NCI-H2171 (cell line): ENCODE results near the gene RUNX3.
"Not testable (repeated sequence)": the region's sequence is repeated elsewhere in the genome, so short reads cannot be mapped to it uniquely, and the experiment has no call there.

ENCODE experiments used
- DNase-seq: peaks from one replicate; lab custom pipeline; 2025; lab: John Stamatoyannopoulos, UW

RUNX3 gene

DNA sequence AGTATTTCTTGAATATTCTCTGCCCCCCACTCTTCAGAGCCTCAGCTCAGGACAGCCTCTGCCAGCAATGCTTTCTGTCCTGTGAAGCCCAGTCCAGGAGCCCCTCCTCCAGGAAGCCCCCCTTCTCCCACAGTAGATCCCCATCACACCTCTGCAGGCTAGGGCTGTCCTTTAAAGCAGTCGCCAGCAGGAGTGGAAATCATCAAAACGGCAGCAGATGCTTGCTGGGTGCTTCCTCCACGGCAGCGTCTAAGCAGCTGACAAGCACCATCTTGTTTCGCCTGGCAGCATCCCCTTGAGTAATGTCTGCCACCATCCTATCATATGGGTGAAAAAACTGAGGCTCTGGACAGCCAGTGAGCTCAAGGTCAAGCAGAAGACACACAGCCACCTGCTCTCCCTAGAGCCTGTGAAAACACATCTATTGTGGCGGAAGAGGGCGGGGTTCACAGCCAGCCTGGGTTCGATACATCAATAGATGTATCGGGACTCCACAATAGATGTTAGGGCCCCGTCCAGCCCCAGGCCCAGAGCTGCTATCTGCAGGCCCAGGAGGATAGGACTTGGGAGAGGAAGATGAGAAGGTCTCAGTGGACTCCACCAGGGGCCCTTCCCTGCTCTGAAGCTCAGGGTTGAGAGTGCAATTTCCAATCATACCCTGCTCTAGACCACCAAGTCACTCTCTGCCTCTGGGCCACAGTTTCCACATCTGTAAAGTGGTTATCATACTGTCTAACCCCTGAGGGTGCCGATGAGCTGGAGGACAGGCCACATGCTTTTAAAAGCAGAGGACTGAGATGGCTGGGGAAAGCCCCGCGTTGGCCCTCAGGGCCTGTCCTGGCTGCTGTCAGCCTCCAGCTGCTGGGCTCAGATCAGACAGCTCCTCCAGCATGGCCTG is 17.5 kb downstream of the RUNX3 start:
- DNase-seq = peak; percentile 49

DNA sequence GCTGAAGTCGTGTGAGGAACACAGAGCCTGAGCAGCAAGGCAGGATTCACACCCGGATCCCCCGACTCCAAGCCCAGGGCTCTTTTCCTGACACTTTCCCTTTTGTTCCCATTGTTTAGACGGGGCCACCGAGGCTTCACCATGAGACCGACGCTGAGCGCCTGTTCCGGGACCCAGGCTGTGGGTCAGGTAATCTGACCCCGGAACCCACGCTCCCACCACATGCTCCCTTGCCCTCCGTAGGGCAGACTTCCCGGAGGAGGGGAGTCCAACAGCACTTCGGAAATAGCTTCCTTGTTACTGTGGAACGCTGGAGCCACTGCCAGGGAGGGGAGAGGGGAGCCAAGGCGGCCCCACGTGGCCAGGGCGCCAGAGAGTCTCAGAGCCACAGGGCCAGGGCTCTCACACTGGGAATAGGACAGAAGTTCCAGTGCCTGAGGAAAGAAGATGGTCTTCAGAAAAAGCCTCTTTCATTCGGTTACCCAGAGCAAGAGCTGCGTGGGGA is 18.4 kb downstream of the RUNX3 start:
- no peak for DNase-seq

DNA sequence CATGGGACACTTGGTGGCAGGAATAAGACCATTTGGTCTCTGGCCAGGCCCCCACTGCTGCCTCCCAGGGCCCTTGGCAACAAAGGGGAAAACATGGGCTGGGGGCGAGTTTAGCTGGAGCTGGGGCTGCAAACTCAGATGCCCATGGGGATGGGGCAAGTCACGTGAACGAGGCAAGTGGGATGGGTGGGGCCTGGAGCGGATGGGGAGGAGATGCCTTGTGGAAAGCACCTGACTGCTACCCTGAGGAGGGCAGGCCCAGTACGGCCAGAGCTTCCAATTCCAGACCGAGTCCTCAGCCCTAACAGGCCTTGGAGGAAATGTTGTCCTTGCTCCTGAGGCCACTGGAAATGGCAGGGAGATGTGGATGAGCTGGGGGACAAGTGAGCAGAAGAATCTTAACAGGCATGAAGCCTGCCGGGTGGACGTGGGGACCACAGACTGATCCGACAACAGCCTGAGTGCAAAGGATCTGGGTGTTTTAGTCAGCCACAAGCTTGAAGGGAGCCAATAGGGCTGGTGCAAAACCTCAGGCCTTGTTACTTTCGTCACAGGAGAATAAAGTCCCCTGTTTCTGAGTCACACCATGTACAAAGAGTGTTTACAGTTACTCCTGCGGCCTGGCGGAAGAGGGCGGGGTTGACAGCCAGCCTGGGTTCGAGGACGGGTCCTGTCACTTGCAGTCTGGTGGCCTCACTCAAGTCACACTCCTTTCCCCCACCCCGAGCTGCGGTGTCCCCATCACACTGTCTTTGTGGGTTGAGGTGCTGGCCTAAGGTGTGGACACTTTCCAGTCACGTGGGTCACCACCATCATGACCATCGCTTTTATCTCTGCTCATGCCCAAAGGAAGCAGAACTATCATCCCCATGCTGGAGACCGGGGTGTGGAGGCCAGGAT is 19.1 kb downstream of the RUNX3 start:
- no peak for DNase-seq

DNA sequence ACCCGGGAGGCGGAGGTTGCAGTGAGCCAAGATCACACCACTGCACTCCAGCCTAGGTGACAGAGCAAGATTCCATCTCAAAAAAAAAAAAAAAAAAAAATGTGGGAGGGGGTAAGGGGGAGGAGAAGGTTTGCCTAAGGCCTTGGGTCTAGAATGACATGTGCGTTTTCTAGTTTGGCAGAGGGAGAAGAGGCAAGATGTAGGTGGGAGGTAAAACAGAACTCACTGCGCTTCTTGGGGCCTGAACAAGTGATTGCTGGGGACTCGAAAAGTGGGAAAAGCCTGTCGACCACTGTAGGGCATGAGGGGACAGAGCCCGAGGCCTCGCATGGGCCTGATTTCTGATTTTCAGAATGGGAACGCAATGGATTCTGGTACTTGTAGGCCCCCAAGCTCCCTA is 19.9 kb downstream of the RUNX3 start:
- no peak for DNase-seq

DNA sequence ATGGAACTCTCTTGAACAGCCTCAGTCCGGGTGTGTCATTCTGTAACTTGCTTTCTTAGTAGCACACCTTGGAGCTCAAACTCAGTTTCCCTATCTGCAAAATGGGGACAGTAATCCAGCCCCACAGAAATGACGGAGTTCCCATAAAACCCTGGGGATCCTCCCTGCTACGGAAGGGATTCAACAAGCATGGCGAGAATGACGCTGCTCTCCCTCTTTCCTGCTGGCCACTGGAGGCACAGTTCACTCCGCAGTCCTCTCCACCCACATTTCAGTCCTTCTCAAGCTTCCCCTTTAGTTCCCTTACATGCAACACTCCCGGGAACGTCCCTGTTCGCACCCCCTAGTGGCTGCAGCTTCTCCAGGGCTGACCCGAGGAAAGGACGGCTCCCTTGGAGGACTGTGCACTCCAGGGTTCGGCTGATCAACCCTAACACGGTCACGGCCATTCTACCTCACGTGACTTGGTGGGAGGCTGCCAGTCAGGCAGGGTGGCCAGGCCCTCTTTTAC is 20.6 kb downstream of the RUNX3 start:
- no peak for DNase-seq

DNA sequence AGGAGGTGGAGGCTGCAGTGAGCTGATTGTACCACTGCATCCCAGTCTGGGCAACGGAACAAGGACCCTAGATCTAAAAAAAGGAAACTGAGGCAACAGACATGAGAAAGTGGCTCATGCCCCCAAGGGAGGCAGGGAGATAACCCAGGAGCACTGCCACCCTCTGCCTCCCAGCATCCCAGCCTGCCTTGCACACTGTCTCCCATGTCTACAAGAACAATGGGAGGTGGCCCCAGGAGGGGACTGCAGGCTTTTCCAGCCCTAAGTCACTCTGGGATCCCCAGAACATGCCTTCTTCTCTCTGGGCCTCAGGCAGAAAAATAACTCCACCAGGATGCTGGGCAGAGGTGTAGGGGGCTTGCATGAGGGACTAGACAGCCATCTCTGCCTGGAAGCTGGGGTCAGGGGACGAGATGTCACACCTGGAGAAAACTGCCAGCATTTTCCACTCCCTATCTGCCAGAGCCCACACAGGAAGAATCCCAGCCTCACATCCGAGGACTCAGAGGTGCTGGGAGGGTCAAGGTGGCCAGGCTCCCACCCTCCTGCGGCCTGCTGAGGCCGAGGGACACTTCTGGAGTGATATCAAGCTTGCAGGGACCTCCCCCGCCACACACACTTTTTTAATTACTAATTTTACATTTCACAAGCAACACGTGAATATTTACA is 21.4 kb downstream of the RUNX3 start:
- DNase-seq = no peak

DNA sequence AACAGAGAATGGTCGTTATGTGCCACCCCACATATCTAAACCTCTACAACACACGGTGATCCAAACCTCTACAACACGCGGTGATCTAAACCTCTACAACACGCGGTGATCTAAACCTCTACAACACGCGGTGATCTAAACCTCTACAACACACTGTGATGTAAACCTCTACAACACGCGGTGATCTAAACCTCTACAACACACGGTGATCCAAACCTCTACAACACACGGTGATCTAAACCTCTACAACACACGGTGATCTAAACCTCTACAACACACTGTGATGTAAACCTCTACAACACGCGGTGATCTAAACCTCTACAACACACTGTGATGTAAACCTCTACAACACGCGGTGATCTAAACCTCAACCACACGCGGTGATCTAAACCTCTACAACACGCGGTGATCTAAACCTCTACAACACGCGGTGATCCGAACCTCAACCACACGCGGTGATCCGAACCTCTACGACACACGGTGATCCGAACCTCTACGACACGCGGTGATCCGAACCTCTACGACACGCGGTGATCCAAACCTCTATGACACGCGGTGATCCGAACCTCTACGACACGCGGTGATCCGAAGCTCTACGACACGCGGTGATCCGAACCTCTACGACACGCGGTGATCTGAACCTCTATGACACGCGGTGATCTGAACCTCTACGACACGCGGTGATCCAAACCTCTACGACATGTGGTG is 22.3 kb downstream of the RUNX3 start:
- not testable (repeated sequence) for DNase-seq

DNA sequence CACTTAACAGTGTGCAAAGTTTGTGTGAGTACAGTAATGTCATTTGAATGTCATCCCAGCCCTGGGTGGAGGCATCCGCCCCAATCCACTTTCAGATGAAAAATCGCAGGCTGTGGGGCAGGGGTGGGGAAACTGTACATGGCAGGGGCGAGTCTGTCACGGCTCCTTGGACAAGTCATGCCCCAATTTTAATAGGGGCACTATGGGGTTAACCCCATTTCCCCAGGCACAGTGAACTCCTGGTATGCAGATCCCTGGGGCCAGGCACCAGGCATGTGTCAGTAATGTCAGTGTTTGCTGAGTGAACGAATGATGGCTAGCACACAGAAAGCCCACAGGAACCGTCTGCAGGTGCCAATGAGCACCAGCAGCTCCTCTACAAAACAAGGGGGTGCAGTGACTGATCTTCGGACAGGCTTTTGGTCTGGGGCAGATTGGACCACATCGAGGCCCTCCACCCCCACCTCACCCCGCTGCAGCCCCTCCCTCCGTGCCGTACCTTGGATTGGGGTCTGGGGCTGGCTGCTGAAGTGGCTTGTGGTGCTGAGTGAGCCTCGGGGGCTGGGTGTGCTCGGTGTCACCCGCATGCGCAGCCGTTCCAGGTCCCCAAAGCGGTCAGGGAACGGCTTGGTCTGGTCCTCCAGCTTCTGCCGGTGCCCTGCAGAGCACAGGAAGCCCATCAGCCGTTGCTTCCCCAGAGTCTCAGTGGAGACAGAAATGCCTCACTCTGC is 23.2 kb downstream of the RUNX3 start:
- DNase-seq = no peak

DNA sequence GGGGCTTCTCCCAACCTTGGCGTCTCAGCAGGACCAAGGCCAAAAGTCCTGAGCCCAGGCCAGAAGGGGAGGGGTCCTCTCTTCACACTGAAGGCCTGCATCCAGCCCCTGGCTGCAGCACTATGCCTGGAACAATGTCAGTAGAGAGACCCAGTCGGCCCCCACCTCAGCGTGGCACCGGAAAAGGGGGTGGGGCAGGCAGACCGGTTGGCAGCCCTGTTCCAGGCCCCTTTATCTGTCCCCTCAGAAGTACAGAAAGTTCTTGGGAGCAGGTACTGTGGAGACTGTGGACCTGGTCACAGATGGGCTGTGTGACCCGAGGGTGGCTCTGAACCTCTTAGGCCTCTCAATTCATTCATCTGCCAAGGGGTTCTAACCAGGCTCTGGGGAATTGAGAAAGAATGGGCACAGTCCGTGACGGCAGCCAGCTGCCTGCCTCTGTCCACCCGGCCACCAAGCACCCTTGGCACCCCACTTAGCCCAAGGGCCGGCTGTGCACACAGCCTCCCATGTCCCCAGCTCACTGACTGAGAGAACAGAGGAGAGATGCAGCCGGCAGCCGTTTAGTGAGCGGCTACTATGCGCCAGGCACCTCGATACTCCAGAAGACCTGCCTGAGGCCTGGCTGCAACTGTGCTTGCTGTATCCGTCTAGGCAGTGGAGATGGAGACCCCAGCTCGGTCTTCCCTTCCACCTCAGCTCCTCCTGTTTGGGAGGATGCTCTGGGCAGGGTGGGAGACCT is 23.9 kb downstream of the RUNX3 start:
- no peak for DNase-seq

DNA sequence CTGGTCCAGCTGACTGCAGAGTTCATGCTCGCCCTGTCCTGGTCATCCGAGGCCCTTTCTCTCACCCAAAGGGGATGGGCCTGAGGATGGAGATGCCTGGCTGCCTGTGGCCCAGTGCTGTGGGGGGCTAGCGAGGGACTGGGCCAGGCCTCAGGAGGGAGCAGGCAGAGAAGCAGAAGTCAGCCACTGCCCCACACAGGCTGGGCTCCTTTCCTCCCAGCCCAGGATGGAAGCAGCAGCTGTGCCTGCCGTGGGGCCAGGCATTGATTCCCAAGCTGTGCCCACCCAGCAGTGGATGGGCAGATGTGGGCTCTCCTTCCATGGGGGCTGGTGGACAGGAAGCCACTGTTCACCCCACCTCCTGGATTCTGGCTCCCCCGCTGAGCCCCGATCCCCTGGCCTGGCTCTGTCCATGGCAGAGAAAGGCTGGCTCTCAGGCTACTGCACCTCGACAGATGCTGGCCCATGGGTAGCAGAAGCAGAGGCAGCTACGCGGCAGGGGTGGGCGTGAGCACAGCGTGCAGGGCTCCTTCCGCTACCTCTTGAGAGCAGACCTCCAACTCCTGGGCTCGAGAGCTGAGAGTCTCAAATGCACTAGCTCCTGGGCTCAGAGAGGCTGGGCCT is 24.6 kb downstream of the RUNX3 start:
- DNase-seq = no peak

DNA sequence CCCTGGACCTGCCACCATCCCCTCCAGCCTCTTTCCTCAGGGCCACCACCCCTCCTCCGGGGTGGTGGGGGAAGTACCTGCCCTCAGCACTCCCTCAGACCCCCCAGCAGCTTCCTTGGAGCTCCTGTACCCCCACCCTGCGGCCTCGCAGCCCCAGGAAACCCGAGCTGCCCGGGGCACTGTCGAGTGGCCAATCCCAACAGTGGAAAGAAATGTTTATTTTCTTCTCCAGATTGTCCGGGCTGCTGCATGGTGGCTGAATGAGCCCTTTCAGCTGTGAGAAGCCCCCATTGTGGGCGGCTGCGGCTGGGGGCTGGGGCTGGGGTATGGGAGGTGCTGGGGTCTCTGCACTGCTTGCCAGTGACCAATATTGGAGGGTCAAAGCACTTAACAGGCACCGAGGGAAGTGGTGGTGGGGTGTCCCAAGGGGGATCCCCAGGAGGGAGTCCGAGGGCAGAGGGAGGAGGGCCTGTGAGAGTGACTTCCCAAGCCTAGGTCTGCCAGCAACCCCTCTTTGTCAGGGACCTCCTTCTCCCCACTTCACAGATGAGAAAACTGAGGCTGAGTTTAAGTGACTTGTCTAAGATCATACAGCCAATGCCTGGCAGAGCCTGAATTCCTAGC is 25.2 kb downstream of the RUNX3 start:
- DNase-seq = no peak

DNA sequence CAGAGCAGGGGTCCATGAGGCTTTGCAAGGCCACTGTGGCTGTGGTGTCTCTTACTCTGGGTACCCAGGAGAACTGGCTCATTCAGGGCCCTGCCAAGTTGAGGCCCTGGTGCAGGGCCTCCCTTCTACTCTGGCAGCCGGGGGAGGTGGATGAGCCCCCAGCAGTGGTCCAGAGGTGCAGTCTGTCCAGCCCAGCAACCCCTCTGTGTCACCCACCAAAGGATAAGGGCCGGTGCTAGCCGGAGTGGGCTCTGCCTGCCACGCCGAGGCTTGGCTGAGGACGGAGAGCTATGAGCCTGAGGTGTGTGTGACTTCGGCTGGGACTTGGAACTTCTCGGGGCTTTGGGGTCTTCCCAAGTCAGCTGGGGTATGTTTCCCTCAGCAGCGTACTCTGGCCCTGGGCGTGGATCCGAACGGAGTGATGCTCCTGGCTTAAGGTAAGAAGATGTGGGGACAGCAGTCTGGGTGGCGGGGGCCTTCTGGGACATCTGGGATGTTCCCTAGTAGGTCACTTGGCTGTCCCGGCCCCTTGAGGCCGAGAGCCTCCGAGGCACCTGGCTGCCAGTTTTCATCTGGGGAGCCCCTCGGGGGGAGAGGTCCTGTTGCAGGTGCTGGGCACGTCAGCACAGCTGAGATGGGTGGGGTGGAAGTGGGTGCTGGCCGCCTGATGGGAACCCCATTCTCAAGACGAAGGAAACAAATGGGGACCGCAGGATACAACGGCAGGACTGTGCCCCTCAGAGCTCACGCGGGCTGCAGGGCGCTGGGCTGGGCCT is 25.9 kb downstream of the RUNX3 start:
- DNase-seq = no peak

DNA sequence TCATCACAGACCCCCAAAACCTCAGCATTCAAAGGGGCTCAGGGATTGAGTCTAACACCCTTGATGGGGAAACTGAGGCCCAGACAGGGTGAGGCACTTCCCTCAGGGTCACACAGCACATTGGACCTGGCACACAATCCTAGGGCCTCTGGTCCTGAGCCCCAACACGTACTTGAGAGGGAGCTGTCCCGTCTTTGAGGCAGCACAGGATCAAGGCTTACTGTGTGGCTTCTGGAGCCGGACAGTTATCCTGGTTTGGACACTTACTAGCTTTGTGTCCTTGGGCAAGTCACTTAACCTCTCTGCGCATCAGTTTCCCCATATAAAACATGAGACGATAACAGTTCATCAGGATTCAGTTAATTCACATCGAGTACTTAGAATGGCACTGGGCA is 26.5 kb downstream of the RUNX3 start:
- no peak for DNase-seq

DNA sequence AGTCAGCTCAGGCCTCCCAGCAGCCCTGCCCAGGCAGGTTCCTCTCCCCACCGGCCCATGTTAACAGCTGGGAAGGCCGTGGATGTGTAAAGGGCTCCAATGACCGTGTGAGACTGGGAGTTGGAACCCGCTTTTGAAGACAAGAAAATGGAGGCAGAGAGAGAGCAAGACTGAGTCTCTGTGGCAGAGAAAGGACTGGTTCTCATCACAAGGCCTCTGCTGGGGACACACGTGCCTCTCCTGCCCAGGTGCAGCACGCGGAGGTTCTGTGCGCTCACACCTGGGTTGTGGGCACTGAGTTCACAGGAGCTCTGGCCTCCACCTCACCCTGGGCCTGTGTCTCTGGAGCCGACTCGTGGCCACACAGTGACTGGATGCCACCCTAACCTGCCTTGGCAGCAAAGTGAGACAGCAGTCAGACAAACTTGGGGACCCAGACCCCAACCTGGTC is 27.0 kb downstream of the RUNX3 start:
- no peak for DNase-seq

DNA sequence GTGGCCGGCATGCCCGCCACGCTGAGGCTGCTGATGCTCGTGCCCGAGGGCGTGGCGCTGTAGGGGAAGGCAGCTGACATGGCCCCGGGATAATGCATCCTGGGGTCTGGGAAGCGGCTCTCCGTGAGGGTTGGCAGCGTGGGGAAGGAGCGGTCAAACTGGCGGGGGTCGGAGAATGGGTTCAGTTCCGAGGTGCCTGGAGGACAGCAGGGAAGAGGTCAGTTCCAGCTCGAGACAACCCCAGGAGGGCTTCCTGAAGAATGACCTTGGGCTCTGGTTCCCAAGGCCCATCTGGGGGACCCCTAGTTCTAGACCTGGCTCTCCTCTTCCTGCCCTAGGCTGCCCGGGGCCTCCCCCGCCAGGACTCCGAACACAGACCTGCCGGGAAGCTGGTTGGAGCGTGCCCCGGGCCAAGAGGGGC is 27.6 kb downstream of the RUNX3 start:
- DNase-seq = no peak

DNA sequence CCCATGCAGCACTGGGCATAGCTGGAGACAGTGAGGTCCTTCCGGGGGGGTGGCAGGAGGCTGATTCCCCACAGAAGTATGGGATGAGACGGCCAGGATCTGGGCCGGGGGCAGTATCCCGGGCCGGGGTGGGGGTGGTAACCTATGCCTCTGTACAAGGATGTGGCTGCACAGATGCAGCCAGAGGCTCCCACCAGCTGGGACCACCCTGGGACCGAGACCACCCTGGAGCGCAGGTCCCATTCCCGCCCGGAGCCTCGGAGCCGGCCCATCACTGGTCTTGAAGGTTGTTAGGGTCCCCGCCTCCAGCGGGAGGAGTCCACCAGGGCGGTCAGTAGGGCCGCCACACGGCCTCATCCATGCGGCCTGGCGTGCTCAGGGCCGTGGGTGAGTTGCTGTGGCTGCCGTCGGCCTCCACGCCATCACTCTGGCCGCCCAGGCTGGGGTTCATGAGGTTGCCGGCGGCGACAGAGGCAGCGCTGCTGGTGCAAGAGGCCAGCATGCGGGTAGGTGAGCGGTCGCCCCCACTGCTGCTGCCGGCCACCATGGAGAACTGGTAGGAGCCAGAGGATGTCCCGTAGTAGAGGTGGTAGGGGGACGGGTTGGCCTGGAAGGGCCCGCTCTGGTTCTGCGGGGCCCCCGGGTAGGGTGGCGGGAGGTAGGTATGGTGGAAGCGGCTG is 28.1 kb downstream of the RUNX3 start:
- no peak for DNase-seq

DNA sequence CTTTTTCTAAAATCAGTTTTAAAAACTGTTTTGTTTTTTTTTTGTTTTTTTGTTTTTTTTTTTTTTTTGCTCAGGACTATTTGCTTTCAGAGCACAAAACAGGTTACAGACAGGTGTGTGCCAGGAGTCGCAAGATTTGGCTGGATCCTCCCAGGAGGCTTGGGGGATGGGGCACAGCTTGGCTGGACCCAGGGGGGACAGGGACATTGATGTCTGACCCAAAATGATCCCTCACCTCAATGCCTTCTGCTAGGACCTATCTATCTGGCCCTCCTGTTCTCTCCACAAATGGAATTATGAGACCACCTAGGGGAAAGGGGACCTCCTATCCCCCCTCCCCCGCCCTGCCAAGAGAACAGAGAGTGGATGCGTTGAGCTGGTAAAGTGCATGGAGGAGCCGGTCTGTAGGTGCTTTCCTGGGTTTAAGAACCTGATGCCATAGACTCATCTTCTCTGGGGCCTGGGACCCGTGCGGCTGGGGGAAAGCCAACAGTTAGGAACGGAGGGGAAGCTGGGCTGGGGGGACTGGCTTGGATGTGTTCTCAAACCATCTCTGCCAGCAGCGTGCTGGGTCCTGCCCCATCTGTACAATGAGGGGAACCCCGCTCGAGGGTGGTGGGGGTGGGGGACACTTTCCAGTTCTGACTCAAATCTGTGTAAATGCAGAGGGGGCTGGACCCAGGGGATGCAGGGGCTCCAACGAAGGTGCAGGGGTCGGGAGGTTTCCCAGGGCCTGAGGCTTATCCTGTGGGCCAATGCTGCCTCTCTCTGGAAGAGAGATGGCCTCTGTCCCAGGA is 28.9 kb downstream of the RUNX3 start:
- no peak for DNase-seq
